Activated CD4-positive, alpha-beta T cell treated with anti-CD3 and anti-CD28 coated beads for 36 hours (primary cell): ENCODE data around the gene NPRL2. TPM values are rescaled to one million over a fixed set of nuclear protein-coding genes. Genes with fewer than 3 reads are reported as not detected.

Source experiments
- ATAC-seq: fragments of 200-7000 bp; cut with Tn5 transposase; one replicate; pipeline ENCODE4 v1.10.0; 2021; ENCODE audit warnings: mild to moderate bottlenecking, moderate library complexity
- CTCF ChIA-PET: fragments of 350-600 bp; sonication (Branson Sonifier 250); formaldehyde crosslinking; loops from one replicate; lab custom pipeline; 2021; ENCODE audit warnings: antibody characterized with exemption; lab: Charles Lee
- POLR2A ChIA-PET: fragments of 350-600 bp; sonication (Branson Sonifier 250); formaldehyde crosslinking; loops from one replicate; lab custom pipeline; 2021; ENCODE audit warnings: antibody characterized with exemption, inconsistent platforms; lab: Charles Lee
- DNase-seq: peaks from one replicate; pipeline ENCODE4 v3.0.0-alpha.2; 2020
- H3K27ac Mint-ChIP-seq: one replicate; pipeline ENCODE4 v1.8.0; 2021; ENCODE audit warnings: mixed read lengths
- H3K27me3 Mint-ChIP-seq: one replicate; pipeline ENCODE4 v1.8.0; 2021; ENCODE audit warnings: mixed read lengths
- H3K36me3 Mint-ChIP-seq: one replicate; pipeline ENCODE4 v1.8.0; 2021; ENCODE audit warnings: low read depth, mixed read lengths
- H3K4me1 Mint-ChIP-seq: one replicate; pipeline ENCODE4 v1.8.0; 2021; ENCODE audit warnings: mixed read lengths
- H3K4me3 Mint-ChIP-seq: one replicate; pipeline ENCODE4 v1.8.0; 2021; ENCODE audit warnings: mild to moderate bottlenecking, moderate library complexity, mixed read lengths
- H3K9me3 Mint-ChIP-seq: one replicate; pipeline ENCODE4 v1.8.0; 2021; ENCODE audit warnings: low read depth, mixed read lengths
- intact Hi-C, 2 experiments: fragments of 100-400 bp; cut with DNase I in 1 of 2; cut with micrococcal nuclease in 1 of 2; formaldehyde crosslinking; loops; one replicate each; pipeline versions ENCODE4 v1.14.2 to v1.15.1; 2022 to 2024; cut with DNase I, micrococcal nuclease
- total RNA-seq, 2 experiments: library from RNA; stranded (reverse); gene quantifications; one replicate each; pipeline ENCODE4 v1.2.3, GENCODE V29; 2021

NPRL2 gene
- total RNA-seq, result 10 to 100 TPM; 42.5 to 43.0 TPM

DNA sequence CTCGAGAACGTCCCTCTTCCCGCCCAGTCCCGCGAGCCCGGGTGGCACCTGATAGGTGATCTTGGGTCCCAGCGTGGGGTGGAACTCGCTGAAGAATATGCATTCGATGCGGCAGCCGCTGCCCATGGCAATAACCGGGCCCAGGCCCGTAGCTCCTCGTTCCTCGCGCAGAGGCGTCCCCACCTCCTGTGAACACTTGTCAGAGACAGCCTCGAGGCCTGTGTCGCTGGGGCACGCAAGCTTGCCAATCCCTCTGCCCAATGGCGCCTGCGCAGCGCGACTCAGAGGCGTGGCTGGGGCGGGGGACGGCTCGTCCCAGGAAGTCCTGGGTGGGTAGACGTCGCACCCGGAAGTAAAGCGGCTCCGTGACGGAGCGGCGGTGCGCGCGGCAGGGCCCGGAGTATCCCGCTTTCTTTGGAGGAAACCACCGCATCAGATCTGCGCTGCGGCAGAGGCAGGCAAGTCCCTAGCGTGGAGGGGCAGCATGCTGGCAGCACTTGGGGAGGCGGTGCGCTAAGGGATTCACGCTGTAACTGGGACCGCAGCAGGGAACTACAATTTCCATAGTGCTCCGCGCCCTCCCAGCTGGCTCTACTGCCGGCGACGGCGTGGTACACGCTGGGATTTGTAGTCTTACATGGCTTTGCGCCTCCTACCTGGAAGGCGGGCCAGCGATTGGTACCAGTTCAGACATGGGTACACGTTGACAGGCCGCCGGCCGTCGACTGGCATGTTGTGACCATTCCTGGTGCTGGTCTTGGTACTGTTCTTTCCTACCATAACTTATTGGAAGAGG, at the start of gene NPRL2, which contains the start of gene CYB561D2:
TSS of gene NPRL2 (minus strand) at position 249 of the 796 bp plus-strand sequence. CDS start at position 126, 123 bp downstream.
TSS of gene CYB561D2 (plus strand) at position 336 of the 796 bp plus-strand sequence. CDS start 572 bp downstream, outside the sequence.
- ATAC-seq (peak; percentile 90), DNase-seq (peak; percentile 99)
- intact Hi-C loops, result loop anchor here (1.0 to 10.0 kb wide), 14 partner anchors 9 to 1707 kb away; partner anchors contain the start of genes CISH (in 2 of the 2), HEMK1 (in 2 of the 2), IFRD2 (in 2 of the 2) and TMEM115 (in 2 of the 2)
- Mint-ChIP-seq H3K36me3 (peaks cover 31% of the 10 kb centered on the region), H3K4me3 (peak within 1 kb of the TSS; percentile 90), H3K9me3 (no peaks in the 10 kb centered on the region), H3K27ac (peak within 1 kb of the TSS; percentile 97), H3K27me3 (no peaks in the 10 kb centered on the region), H3K4me1 (peaks cover 55% of the 10 kb centered on the region)
- ChIA-PET CTCF (interaction anchor here (0.5 to 1.9 kb wide), 14 partner anchors 8 to 267 kb away, joined by 3 to 17 read pairs (median 4); partner anchors contain the start of genes C3orf18, GNAI2, HYAL3 and NAA80), POLR2A (interaction anchor here (0.5 to 2.7 kb wide), 10 partner anchors 8 to 396 kb away, joined by 3 to 20 read pairs (median 5); partner anchors contain the start of genes CISH, HYAL3, NAA80 and RASSF1)

DNA sequence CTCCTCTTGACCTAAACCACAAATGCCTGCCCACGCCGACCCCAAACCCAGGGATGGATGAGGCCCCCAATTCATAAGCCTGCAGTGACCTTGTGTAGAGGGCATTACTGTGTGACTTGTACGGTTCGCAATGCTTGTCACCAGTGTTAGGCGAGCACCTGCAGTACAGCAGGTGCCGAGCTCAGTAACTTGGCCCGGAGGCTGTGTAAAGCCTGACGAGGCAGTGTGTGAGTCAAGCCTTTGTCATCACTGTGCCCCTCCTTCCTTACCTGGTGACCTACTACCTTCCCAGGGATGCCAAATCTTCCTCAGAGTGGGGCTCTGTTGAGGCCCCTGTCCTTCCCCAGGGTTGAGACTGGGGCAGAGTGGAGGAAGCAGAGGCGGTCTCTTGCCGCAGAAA, 45.9 kb upstream of the NPRL2 start:
- Mint-ChIP-seq H3K27ac (no peak overlapping the region), H3K27me3 (no peaks in the 10 kb centered on the region), H3K36me3 (no peaks in the 10 kb centered on the region), H3K4me1 (peaks cover 1% of the 10 kb centered on the region), H3K4me3 (no peak overlapping the region), H3K9me3 (no peaks in the 10 kb centered on the region)
- POLR2A ChIA-PET, result no interaction called here
- CTCF ChIA-PET, result interaction anchor here (0.5 kb wide), 1 partner anchor 172 kb away, joined by 3 read pairs; no protein-coding TSS in a partner anchor
- DNase-seq, result no peak
- intact Hi-C loops, result no loop called here
- ATAC-seq, result no peak

DNA sequence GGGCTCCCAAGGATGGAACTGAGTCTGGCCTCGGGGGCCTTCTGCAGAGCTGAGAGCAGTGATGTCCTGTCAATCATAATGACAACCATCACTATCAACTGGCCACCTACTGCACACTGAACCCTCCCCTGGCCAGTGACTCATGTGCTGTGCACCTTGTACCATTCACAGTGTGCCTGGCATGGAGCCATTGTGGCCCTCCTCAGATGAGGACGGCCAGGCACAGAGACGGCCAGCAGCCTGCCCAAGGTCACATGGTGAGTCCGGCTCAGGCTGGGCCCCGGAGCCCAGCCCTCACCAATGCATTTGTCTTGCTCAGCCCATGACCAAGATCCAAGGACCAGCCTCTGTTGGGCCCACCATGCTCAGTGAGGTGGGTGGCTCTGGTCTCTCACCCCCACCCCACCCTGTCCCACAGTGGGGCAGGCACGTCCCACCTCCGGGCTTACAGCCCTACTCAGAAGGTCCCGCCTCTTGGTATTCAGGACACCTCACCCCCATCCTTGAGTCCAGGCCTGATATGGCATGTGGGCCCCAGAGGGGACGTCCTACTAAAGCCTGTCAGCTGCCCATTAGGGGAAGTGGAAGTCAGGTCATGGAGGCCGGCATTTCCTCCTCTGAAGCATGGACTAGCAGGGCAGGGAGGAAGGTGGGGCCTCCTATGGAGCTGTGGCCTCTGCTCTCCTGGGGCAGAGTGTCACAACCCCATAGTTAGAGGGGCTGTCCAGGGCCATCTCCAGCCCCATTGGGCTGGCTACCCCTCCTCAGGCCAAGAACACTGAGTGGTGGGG, 44.7 kb upstream of the NPRL2 start:
- no peak overlapping the region for H3K27ac Mint-ChIP-seq
- peaks cover 1% of the 10 kb centered on the region for H3K4me1 Mint-ChIP-seq
- H3K27me3 Mint-ChIP-seq, result no peaks in the 10 kb centered on the region
- DNase-seq (no peak), ATAC-seq (no peak)
- H3K9me3 Mint-ChIP-seq, result no peaks in the 10 kb centered on the region
- intact Hi-C loops, result no loop called here
- CTCF ChIA-PET, result no interaction called here
- no peak overlapping the region for H3K4me3 Mint-ChIP-seq
- H3K36me3 Mint-ChIP-seq, result no peaks in the 10 kb centered on the region
- POLR2A ChIA-PET, result no interaction called here

GRCh38 chr3:50393061-50393460, 42.5 kb upstream of the NPRL2 start:
- DNase-seq (no peak), ATAC-seq (no peak)
- H3K9me3 Mint-ChIP-seq, result no peaks in the 10 kb centered on the region
- ChIA-PET CTCF (interaction anchor here (0.8 kb wide), 1 partner anchor 126 kb away, joined by 3 read pairs; no protein-coding TSS in a partner anchor), POLR2A (no interaction called here)
- no peak overlapping the region for H3K27ac Mint-ChIP-seq
- intact Hi-C loops, result no loop called here
- H3K27me3 Mint-ChIP-seq, result no peaks in the 10 kb centered on the region
- peaks cover 1% of the 10 kb centered on the region for H3K4me1 Mint-ChIP-seq
- no peaks in the 10 kb centered on the region for H3K36me3 Mint-ChIP-seq
- no peak overlapping the region for H3K4me3 Mint-ChIP-seq

DNA sequence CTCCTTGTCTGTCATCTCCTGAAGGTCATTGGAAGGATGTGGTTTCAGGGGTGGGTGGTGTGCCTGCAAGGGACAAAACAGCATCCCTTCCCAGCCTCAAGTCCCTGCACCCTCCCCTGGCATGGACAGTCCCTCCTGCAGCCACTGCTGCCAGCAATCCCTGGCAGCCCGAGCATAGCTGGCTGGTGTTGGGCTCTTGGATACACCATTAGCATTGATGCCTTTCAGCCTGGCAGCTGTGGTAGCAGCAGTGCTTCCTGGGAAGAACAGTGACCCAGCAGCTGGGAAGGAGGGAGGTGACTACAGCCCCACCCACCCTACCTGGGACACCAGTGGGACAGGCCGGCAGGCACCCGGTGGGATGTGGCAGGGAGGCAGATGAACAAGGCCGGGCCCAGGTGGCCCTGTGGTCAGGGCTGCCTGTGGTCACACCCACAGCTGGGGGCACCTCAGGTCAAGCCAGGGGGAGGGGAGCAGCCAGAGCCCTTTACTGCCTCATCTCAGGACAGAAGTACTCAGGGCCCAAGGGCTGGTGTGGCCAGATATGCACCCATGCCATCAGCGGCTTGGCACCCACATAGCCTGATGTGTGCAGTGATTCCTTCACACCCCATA, 41.6 kb upstream of the NPRL2 start:
- POLR2A ChIA-PET, result no interaction called here
- CTCF ChIA-PET, result no interaction called here

DNA sequence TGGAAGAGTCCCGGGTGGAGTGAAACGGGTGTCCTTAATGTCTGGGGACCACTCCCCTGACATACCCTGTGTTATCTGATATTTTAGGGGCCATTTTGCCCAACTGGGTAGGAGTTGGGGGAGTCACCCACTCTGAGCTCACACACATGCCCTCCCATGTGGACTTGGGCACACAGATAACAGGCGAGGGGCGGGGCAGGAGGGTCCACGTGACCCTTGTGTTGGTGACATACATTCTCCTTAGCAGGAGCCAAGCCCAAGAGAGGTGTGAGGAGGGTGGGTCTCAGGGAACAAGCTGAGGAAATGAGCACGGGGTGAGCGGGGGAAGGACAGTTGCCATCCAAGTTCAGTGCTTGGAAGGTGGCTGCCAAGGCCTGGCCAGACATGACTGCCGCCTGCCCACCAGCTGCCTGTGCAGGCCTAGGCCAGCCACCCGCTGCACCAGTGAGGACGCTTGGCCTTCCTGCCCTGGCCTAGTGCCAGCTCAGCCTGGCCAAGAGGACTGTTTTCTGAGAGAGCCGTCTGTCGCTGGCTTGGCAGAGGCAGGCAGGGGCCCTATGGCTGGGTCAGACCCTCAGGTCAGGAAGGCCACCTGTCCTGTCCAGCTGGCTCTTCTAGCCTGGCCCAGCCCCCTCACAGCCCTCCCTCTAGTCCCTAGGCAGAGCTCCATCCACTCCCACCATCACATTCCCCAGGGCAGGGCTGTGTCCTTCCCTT, 40.1 kb upstream of the NPRL2 start:
- CTCF ChIA-PET, result no interaction called here
- no peak overlapping the region for H3K27ac Mint-ChIP-seq

More for the DNA sequence above, 41.6 kb upstream of the NPRL2 start:
- no peak overlapping the region for H3K4me3 Mint-ChIP-seq
- ATAC-seq (no peak), DNase-seq (no peak)
- no peaks in the 10 kb centered on the region for H3K9me3 Mint-ChIP-seq
- no peak overlapping the region for H3K27ac Mint-ChIP-seq
- intact Hi-C loops, result no loop called here
- no peaks in the 10 kb centered on the region for H3K36me3 Mint-ChIP-seq
- peaks cover 1% of the 10 kb centered on the region for H3K4me1 Mint-ChIP-seq
- no peaks in the 10 kb centered on the region for H3K27me3 Mint-ChIP-seq

GRCh38 chr3:50389414-50389767, 38.8 kb upstream of the NPRL2 start:
- intact Hi-C loops, result no loop called here
- CTCF ChIA-PET, result no interaction called here

More for the DNA sequence above, 40.1 kb upstream of the NPRL2 start:
- ATAC-seq, result no peak
- POLR2A ChIA-PET, result no interaction called here
- intact Hi-C loops, result no loop called here
- no peaks in the 10 kb centered on the region for H3K27me3 Mint-ChIP-seq
- H3K4me3 Mint-ChIP-seq, result no peak overlapping the region
- DNase-seq, result no peak
- H3K9me3 Mint-ChIP-seq, result no peaks in the 10 kb centered on the region
- H3K4me1 Mint-ChIP-seq, result peaks cover 1% of the 10 kb centered on the region
- no peaks in the 10 kb centered on the region for H3K36me3 Mint-ChIP-seq

DNA sequence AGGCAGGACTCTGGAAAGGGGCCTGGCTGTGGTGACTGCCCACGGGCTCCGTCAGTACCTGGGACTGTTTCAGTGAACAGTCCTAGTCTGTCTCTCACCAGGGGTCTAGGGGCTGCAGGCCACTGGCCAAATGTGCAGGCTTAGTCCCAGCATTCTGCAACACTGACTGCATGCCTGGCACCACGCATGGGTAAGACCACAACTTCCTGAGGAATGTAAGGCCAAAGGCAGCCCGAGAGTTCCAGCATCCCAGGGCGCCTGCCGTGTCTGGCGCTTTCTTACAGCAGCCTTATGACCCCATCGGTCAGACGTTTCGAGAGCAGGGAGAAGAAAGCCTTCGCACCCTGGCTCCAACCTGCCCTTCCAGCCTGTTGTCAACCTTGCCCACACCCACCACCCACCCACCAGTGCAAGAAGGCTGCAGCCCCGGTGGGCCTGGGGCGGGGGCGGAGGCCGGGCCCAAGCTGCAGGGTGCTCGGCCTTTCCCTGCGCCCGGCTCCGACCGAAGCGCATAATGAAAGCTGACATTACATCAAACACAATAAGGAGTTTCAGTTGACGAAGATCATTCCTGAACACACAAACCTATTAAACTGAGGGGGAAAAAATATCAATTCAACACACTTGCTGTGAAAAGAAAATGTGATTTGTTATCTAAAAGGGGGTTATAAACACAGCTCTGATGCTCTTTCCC, 38.3 kb upstream of the NPRL2 start:
- Mint-ChIP-seq H3K4me3 (no peak overlapping the region), H3K4me1 (peaks cover 1% of the 10 kb centered on the region), H3K36me3 (no peaks in the 10 kb centered on the region), H3K27ac (no peak overlapping the region), H3K9me3 (no peaks in the 10 kb centered on the region), H3K27me3 (no peaks in the 10 kb centered on the region)
- ChIA-PET CTCF (no interaction called here), POLR2A (no interaction called here)
- intact Hi-C loops, result no loop called here
- ATAC-seq (no peak), DNase-seq (no peak)

More at GRCh38 chr3:50389414-50389767, 38.8 kb upstream of the NPRL2 start:
- H3K9me3 Mint-ChIP-seq, result no peaks in the 10 kb centered on the region
- POLR2A ChIA-PET, result no interaction called here
- no peaks in the 10 kb centered on the region for H3K27me3 Mint-ChIP-seq
- no peak overlapping the region for H3K27ac Mint-ChIP-seq
- no peak for ATAC-seq
- no peaks in the 10 kb centered on the region for H3K36me3 Mint-ChIP-seq
- H3K4me3 Mint-ChIP-seq, result no peak overlapping the region
- peaks cover 1% of the 10 kb centered on the region for H3K4me1 Mint-ChIP-seq
- DNase-seq, result no peak

- intact Hi-C loops, result no loop called here
- H3K4me1 Mint-ChIP-seq, result peaks cover 1% of the 10 kb centered on the region
- H3K36me3 Mint-ChIP-seq, result no peaks in the 10 kb centered on the region
- DNase-seq (no peak), ATAC-seq (no peak)
- no peak overlapping the region for H3K27ac Mint-ChIP-seq
- CTCF ChIA-PET, result interaction anchor here (0.6 kb wide), 1 partner anchor 665 kb away, joined by 5 read pairs; no protein-coding TSS in a partner anchor
- H3K27me3 Mint-ChIP-seq, result no peaks in the 10 kb centered on the region
- H3K9me3 Mint-ChIP-seq, result no peaks in the 10 kb centered on the region
- POLR2A ChIA-PET, result no interaction called here
- no peak overlapping the region for H3K4me3 Mint-ChIP-seq
Measured at GRCh38 chr3:50388016-50388719, 37.6 kb upstream of the NPRL2 start.

GRCh38 chr3:50385754-50386153, 35.2 kb upstream of the NPRL2 start:
- no peak for ATAC-seq
- no peak for DNase-seq
- Mint-ChIP-seq H3K4me1 (no peaks in the 10 kb centered on the region), H3K9me3 (no peaks in the 10 kb centered on the region), H3K4me3 (no peak overlapping the region), H3K27ac (no peak overlapping the region), H3K36me3 (no peaks in the 10 kb centered on the region), H3K27me3 (no peaks in the 10 kb centered on the region)
- CTCF ChIA-PET, result no interaction called here
- intact Hi-C loops, result no loop called here
- POLR2A ChIA-PET, result interaction anchor here (0.6 kb wide), 1 partner anchor 409 kb away, joined by 3 read pairs; no protein-coding TSS in a partner anchor
